Esophagus squamous epithelium (tissue), 4 donors: Measurements from ENCODE around the gene RPS23.

Source experiments
- POLR2A ChIP-seq, 4 donors: fragments of 450-650 bp; IDR thresholded peaks; one replicate each; pipeline ENCODE4 v1.6.1; 2017; ENCODE audit warnings: antibody characterized with exemption in 4 of 4, mild to moderate bottlenecking in 4 of 4, moderate library complexity in 3 of 4
- TF ChIP-seq, protein P1 (sequence below), 6 experiments: fragments of 450-650 bp in 4 of 6; fragments of 200-600 bp in 2 of 6; sonication (generic) in 2 of 6; IDR thresholded peaks; one replicate each; pipeline ENCODE4 v1.5.1; 2016 to 2019; ENCODE audit warnings: antibody characterized with exemption in 6 of 6, mild to moderate bottlenecking in 4 of 6, moderate library complexity in 4 of 6

DNA sequence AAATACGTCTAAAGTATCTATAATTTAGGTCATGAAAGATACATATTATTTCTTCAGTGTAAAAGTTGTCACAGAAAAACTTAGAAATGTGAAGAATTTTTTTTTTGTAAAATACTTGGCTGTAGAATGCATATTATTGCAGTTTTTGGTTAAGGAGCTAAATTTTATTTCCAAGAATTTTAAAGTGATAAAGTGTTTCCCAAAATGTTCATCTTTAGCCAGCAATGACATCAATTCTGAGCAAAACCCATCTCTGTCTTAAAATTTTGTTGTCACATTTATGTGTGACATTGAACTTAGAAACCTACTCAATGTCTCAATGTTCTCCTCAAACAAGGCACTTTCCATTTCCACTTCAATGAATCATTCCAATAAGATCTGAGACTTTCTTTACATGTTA, 47.8 kb upstream of the RPS23 start:
- TF ChIP-seq, protein P1, sequence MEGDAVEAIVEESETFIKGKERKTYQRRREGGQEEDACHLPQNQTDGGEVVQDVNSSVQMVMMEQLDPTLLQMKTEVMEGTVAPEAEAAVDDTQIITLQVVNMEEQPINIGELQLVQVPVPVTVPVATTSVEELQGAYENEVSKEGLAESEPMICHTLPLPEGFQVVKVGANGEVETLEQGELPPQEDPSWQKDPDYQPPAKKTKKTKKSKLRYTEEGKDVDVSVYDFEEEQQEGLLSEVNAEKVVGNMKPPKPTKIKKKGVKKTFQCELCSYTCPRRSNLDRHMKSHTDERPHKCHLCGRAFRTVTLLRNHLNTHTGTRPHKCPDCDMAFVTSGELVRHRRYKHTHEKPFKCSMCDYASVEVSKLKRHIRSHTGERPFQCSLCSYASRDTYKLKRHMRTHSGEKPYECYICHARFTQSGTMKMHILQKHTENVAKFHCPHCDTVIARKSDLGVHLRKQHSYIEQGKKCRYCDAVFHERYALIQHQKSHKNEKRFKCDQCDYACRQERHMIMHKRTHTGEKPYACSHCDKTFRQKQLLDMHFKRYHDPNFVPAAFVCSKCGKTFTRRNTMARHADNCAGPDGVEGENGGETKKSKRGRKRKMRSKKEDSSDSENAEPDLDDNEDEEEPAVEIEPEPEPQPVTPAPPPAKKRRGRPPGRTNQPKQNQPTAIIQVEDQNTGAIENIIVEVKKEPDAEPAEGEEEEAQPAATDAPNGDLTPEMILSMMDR (IDR thresholded peaks at IDR 0.05): no peak
- no peak for TF ChIP-seq POLR2A (IDR thresholded peaks at IDR 0.05)
